PC-3 (cell line): ENCODE measurements around the gene TALDO1. TPM values are rescaled to one million over a fixed set of nuclear protein-coding genes. Genes with fewer than 3 reads are reported as not detected.

Experiments used
- ATAC-seq: fragments of 200-7000 bp; cut with Tn5 transposase; 2 replicates; pipeline ENCODE4 v1.9.1; 2020; ENCODE audit warnings: mild to moderate bottlenecking, moderate library complexity
- BruUV-seq: library from RNA; stranded (reverse); fragments of 400-500 nt; replicated peaks from 2 replicates; lab custom pipeline; 2021; lab: Mats Ljungman, UMichigan
- CTCF ChIA-PET: fragments of 300-600 bp; sonication (Branson Sonifier 250); formaldehyde crosslinking; loops from one replicate; lab custom pipeline; 2022; ENCODE audit warnings: antibody characterized with exemption; lab: Charles Lee
- POLR2A ChIA-PET: fragments of 300-600 bp; sonication (Branson Sonifier 250); formaldehyde crosslinking; loops from one replicate; lab custom pipeline; 2022; ENCODE audit warnings: antibody characterized with exemption; ENCODE audit not compliant: unreplicated experiment; lab: Charles Lee
- DNase-seq: peaks from one replicate; pipeline ENCODE4 v3.0.0-alpha.2; 2015
- H2AFZ ChIP-seq: fragments of 300-600 bp; sonication (generic); 2 replicates; pipeline ENCODE4 v1.6.0; 2016; ENCODE audit warnings: antibody characterized with exemption, low read length
- H3F3A ChIP-seq: fragments of 300-600 bp; sonication (generic); one replicate; pipeline ENCODE4 v1.6.0; 2017; ENCODE audit warnings: antibody characterized with exemption, low read length, control low read depth, mild to moderate bottlenecking; ENCODE audit not compliant: unreplicated experiment
- H3K27ac ChIP-seq: fragments of 300-600 bp; sonication (generic); 2 replicates; pipeline ENCODE4 v1.5.1; 2016; ENCODE audit warnings: mild to moderate bottlenecking, low read length
- H3K27me3 ChIP-seq: fragments of 300-600 bp; sonication (generic); 2 replicates; pipeline ENCODE4 v1.6.1; 2016; ENCODE audit warnings: low read length, mixed read lengths
- H3K36me3 ChIP-seq: fragments of 300-600 bp; sonication (generic); 2 replicates; pipeline ENCODE4 v1.6.1; 2016; ENCODE audit warnings: low read depth, mixed run types, low read length, mixed read lengths
- H3K4me1 ChIP-seq: fragments of 300-600 bp; sonication (generic); 2 replicates; pipeline ENCODE4 v1.5.1; 2016; ENCODE audit warnings: low read length; ENCODE audit not compliant: insufficient read depth
- H3K4me2 ChIP-seq: fragments of 300-600 bp; sonication (generic); 2 replicates; pipeline ENCODE4 v1.6.0; 2016; ENCODE audit warnings: low read length
- H3K4me3 ChIP-seq: fragments of 300-600 bp; sonication (generic); 2 replicates; pipeline ENCODE4 v1.5.1; 2016; ENCODE audit warnings: mild to moderate bottlenecking, low read length, mixed read lengths
- H3K79me2 ChIP-seq: fragments of 300-600 bp; sonication (generic); 2 replicates; pipeline ENCODE4 v1.6.1; 2017; ENCODE audit warnings: low read length, mixed read lengths
- H3K9ac ChIP-seq: fragments of 300-600 bp; sonication (generic); 2 replicates; pipeline ENCODE4 v1.6.0; 2016; ENCODE audit warnings: mild to moderate bottlenecking, low read length
- H3K9me2 ChIP-seq: fragments of 300-600 bp; sonication (generic); replicated peaks from 2 replicates; pipeline ENCODE4 v1.6.1; 2016; ENCODE audit warnings: mixed run types, low read length, mixed read lengths
- H3K9me3 ChIP-seq: fragments of 300-600 bp; sonication (generic); 2 replicates; pipeline ENCODE4 v1.6.1; 2016; ENCODE audit warnings: low read length, mixed read lengths
- H4K20me1 ChIP-seq: fragments of 300-600 bp; sonication (generic); 2 replicates; pipeline ENCODE4 v1.6.1; 2016; ENCODE audit warnings: low read length, mixed read lengths
- CTCF ChIP-seq: fragments of 300-600 bp; sonication (generic); conservative IDR thresholded peaks from 2 replicates; pipeline ENCODE4 v1.5.1; 2017; ENCODE audit warnings: antibody characterized with exemption, low read depth, mild to moderate bottlenecking, low read length
- EZH2 ChIP-seq: fragments of 300-600 bp; sonication (generic); IDR thresholded peaks from one replicate; pipeline ENCODE4 v1.6.1; 2017; ENCODE audit warnings: antibody characterized with exemption, mild to moderate bottlenecking, low read length; ENCODE audit not compliant: unreplicated experiment
- EZH2phosphoT487 ChIP-seq: fragments of 300-600 bp; sonication (generic); IDR thresholded peaks from 2 replicates; pipeline ENCODE4 v1.6.1; 2018; ENCODE audit warnings: mild to moderate bottlenecking, antibody characterized with exemption, low read length, borderline replicate concordance
- intact Hi-C: fragments of 100-400 bp; cut with micrococcal nuclease; formaldehyde crosslinking; loops from 2 replicates; pipeline ENCODE4 v1.9.0; 2023
- total RNA-seq: library from RNA; depleted of rRNA; stranded (reverse); fragments of >200 nt; gene quantifications from 2 replicates; pipeline ENCODE4 v1.2.3, GENCODE V29; 2014

Gene TALDO1
- total RNA-seq, 1 experiment from 2014 or later, result 326 TPM

GRCh38 chr11:742571-743201 lies 4.6 kb upstream of the TALDO1 start:
- Histone ChIP-seq H3K79me2 (peaks cover 5% of the 10 kb centered on the region), H2AFZ (no peak overlapping the region), H3F3A (no peaks in the 10 kb centered on the region), H3K36me3 (no peaks in the 10 kb centered on the region), H3K9me3 (no peaks in the 10 kb centered on the region), H3K4me1 (no peaks in the 10 kb centered on the region), H3K9ac (no peak overlapping the region), H3K4me3 (no peak overlapping the region), H4K20me1 (no peaks in the 10 kb centered on the region), H3K4me2 (no peak overlapping the region), H3K27me3 (no peaks in the 10 kb centered on the region), H3K27ac (no peak overlapping the region), H3K9me2 (no peaks in the 10 kb centered on the region)
- ChIA-PET POLR2A (no interaction called here), CTCF (no interaction called here)
- no peak for TF ChIP-seq CTCF
- no peak for TF ChIP-seq EZH2
- TF ChIP-seq EZH2phosphoT487, result no peak
- intact Hi-C loops, result no loop called here
- ATAC-seq, result no peak
- DNase-seq, result no peak
- BruUV-seq, result no TSS peak

GRCh38 chr11:745428-745827 lies 1.8 kb upstream of the TALDO1 start:
- Histone ChIP-seq H3K27ac (no peak overlapping the region), H3K9ac (no peak overlapping the region), H3K27me3 (no peaks in the 10 kb centered on the region), H3K79me2 (peaks cover 33% of the 10 kb centered on the region), H3K4me2 (no peak overlapping the region), H3F3A (no peaks in the 10 kb centered on the region), H4K20me1 (peaks cover 14% of the 10 kb centered on the region; the same call in 1 of the 2 replicates), H3K4me1 (peaks cover 15% of the 10 kb centered on the region), H3K36me3 (no peaks in the 10 kb centered on the region), H3K4me3 (no peak overlapping the region), H3K9me3 (no peaks in the 10 kb centered on the region), H3K9me2 (no peaks in the 10 kb centered on the region), H2AFZ (no peak overlapping the region)
- POLR2A ChIA-PET, result interaction anchor here (0.6 kb wide), 1 partner anchor 51 kb away, joined by 4 read pairs; the partner anchor contains the start of gene DEAF1
- BruUV-seq, result no TSS peak
- CTCF ChIA-PET, result interaction anchor here (0.7 kb wide), 1 partner anchor 24 kb away, joined by 6 read pairs; no protein-coding TSS in a partner anchor
- ATAC-seq (no peak), DNase-seq (no peak)
- TF ChIP-seq EZH2 (no peak), EZH2phosphoT487 (no peak), CTCF (no peak)
- intact Hi-C loops, result no loop called here
